GM23338 (cell line): ENCODE data around the gene ALG9. TPM values are rescaled to one million over a fixed set of nuclear protein-coding genes. Genes with fewer than 3 reads are reported as not detected.

Source experiments
- ATAC-seq: fragments of 200-7000 bp; cut with Tn5 transposase; 3 replicates; pipeline ENCODE4 v1.9.1; 2020
- DNase-seq: peaks from one replicate; pipeline ENCODE4 v3.0.0-alpha.2; 2015; ENCODE audit warnings: low spot score
- H2AFZ ChIP-seq: fragments of 200-600 bp; sonication (generic); 2 replicates; pipeline ENCODE4 v1.8.0; 2016; ENCODE audit warnings: antibody characterized with exemption, mild to moderate bottlenecking, moderate library complexity
- H3F3A ChIP-seq: fragments of 200-600 bp; sonication (generic); replicated peaks from 2 replicates; pipeline ENCODE4 v1.8.0; 2017; ENCODE audit warnings: antibody characterized with exemption, mixed run types, low read depth
- H3K27ac ChIP-seq: fragments of 200-600 bp; sonication (generic); 2 replicates; pipeline ENCODE4 v1.6.1; 2016; ENCODE audit warnings: low read depth
- H3K27me3 ChIP-seq: fragments of 200-600 bp; sonication (generic); 2 replicates; pipeline ENCODE4 v1.8.0; 2016; ENCODE audit warnings: mild to moderate bottlenecking, mixed run types, moderate library complexity; ENCODE audit not compliant: insufficient read depth
- H3K36me3 ChIP-seq: fragments of 200-600 bp; sonication (generic); 2 replicates; pipeline ENCODE4 v1.8.0; 2016; ENCODE audit warnings: mild to moderate bottlenecking; ENCODE audit not compliant: insufficient read depth
- H3K4me1 ChIP-seq: fragments of 200-600 bp; sonication (generic); 2 replicates; pipeline ENCODE4 v1.8.0; 2016; ENCODE audit warnings: mild to moderate bottlenecking, moderate library complexity; ENCODE audit not compliant: insufficient read depth
- H3K4me2 ChIP-seq: fragments of 200-600 bp; sonication (generic); 2 replicates; pipeline ENCODE4 v1.7.1; 2017; ENCODE audit warnings: mixed run types
- H3K4me3 ChIP-seq: fragments of 200-600 bp; sonication (generic); 2 replicates; pipeline ENCODE4 v1.6.1; 2016; ENCODE audit warnings: mixed run types
- H3K79me2 ChIP-seq: fragments of 200-600 bp; sonication (generic); replicated peaks from 2 replicates; pipeline ENCODE4 v1.8.0; 2017; ENCODE audit warnings: mild to moderate bottlenecking; ENCODE audit not compliant: insufficient read depth
- H3K9me2 ChIP-seq: fragments of 200-600 bp; sonication (generic); 2 replicates; pipeline ENCODE4 v1.8.0; 2017; ENCODE audit not compliant: insufficient read depth
- H4K20me1 ChIP-seq: fragments of 200-600 bp; sonication (generic); replicated peaks from 2 replicates; pipeline ENCODE4 v1.8.0; 2017; ENCODE audit warnings: mild to moderate bottlenecking; ENCODE audit not compliant: insufficient read depth
- H3K27ac Mint-ChIP-seq: 2 replicates; pipeline ENCODE4 v1.8.0; 2020; ENCODE audit warnings: inconsistent platforms, mild to moderate bottlenecking, moderate library complexity, mixed read lengths
- H3K27me3 Mint-ChIP-seq: 3 replicates; pipeline ENCODE4 v1.8.0; 2022; ENCODE audit warnings: low read depth, mild to moderate bottlenecking, moderate library complexity, mixed read lengths, inconsistent platforms; ENCODE audit not compliant: insufficient read depth, poor library complexity
- H3K36me3 Mint-ChIP-seq: 3 replicates; pipeline ENCODE4 v1.8.0; 2021; ENCODE audit warnings: low read depth, mild to moderate bottlenecking, inconsistent platforms, moderate library complexity, mixed read lengths
- H3K4me1 Mint-ChIP-seq: 3 replicates; pipeline ENCODE4 v1.8.0; 2020; ENCODE audit warnings: mild to moderate bottlenecking, inconsistent platforms, mixed read lengths
- H3K4me3 Mint-ChIP-seq: 3 replicates; pipeline ENCODE4 v1.8.0; 2021; ENCODE audit warnings: moderate library complexity, mild to moderate bottlenecking, inconsistent platforms, mixed read lengths
- H3K9me3 Mint-ChIP-seq: 3 replicates; pipeline ENCODE4 v1.8.0; 2020; ENCODE audit warnings: moderate library complexity, mild to moderate bottlenecking, inconsistent platforms, mixed read lengths
- CREB1 ChIP-seq: fragments of 250-450 bp; sonication (Bioruptor Pico); IDR thresholded peaks from 2 replicates; pipeline ENCODE4 v1.5.0; 2020; ENCODE audit warnings: low read depth, mild to moderate bottlenecking, moderate library complexity
- CTCF ChIP-seq, 2 experiments: fragments of 200-600 bp in 1 of 2; sonication (generic) in 1 of 2; conservative IDR thresholded peaks; 2 replicates each; pipeline versions ENCODE4 v1.5.1 to v1.6.1; 2016 to 2017; ENCODE audit warnings: antibody characterized with exemption in 2 of 2, low read depth in 2 of 2, mild to moderate bottlenecking in 2 of 2, moderate library complexity in 1 of 2
- EZH2 ChIP-seq: fragments of 200-600 bp; sonication (generic); IDR thresholded peaks from one replicate; pipeline ENCODE4 v1.8.0; 2017; ENCODE audit warnings: antibody characterized with exemption, mild to moderate bottlenecking, low read depth; ENCODE audit not compliant: unreplicated experiment
- EZH2phosphoT487 ChIP-seq: fragments of 200-600 bp; sonication (generic); IDR thresholded peaks from one replicate; pipeline ENCODE4 v1.8.1; 2018; ENCODE audit warnings: antibody characterized with exemption; ENCODE audit not compliant: unreplicated experiment
- JUNB ChIP-seq: IDR thresholded peaks from one replicate; pipeline ENCODE4 v1.6.1; 2016; ENCODE audit warnings: antibody characterized with exemption; ENCODE audit not compliant: unreplicated experiment
- POLR2AphosphoS5 ChIP-seq: IDR thresholded peaks from 2 replicates; pipeline ENCODE4 v1.6.1; 2016; ENCODE audit warnings: antibody characterized with exemption, low read depth
- STAT1 ChIP-seq: IDR thresholded peaks from one replicate; pipeline ENCODE4 v1.6.1; 2016; ENCODE audit warnings: antibody characterized with exemption; ENCODE audit not compliant: unreplicated experiment
- ZNF114 ChIP-seq: fragments of 250-450 bp; sonication (Bioruptor Pico); IDR thresholded peaks from 2 replicates; pipeline ENCODE4 v1.5.0; 2020; ENCODE audit warnings: mild to moderate bottlenecking, moderate library complexity
- ZNF462 ChIP-seq: fragments of 250-450 bp; sonication (Bioruptor Pico); IDR thresholded peaks from 2 replicates; pipeline ENCODE4 v1.5.0; 2020; ENCODE audit warnings: mild to moderate bottlenecking, moderate library complexity
- long read RNA-seq: library from polyadenylated mRNA; unstranded; transcript quantifications from one replicate; pipeline ENCODE4 v2.0.0, GENCODE V29; 2020; ENCODE audit not compliant: unreplicated experiment
- polyA plus RNA-seq: library from polyadenylated mRNA; unstranded; fragments of >200 nt; fragmentation: Nextera tagmentation; extraction: Ambion mirVana; gene quantifications from 2 replicates; pipeline ENCODE4 v1.2.1, GENCODE V29; 2016
- total RNA-seq: library from RNA; depleted of rRNA; stranded (reverse); fragments of >200 nt; shearing (Covaris generic); gene quantifications from 2 replicates; pipeline ENCODE4 v1.2.3, GENCODE V29; 2014; rRNA removed

The ALG9 gene
- total RNA-seq (20.2 and 31.1 TPM in 2 replicates), polyA plus RNA-seq (24.8 and 25.4 TPM in 2 replicates)
- long read RNA-seq, transcript ALG9-214 (15 exons, 2,028 nt): major isoform, 14 of 21 reads
- long read RNA-seq, partial matches to known transcripts: 2 of 21 reads
- long read RNA-seq, other reads (novel, unspliced or antisense): 2 of 21 reads

DNA sequence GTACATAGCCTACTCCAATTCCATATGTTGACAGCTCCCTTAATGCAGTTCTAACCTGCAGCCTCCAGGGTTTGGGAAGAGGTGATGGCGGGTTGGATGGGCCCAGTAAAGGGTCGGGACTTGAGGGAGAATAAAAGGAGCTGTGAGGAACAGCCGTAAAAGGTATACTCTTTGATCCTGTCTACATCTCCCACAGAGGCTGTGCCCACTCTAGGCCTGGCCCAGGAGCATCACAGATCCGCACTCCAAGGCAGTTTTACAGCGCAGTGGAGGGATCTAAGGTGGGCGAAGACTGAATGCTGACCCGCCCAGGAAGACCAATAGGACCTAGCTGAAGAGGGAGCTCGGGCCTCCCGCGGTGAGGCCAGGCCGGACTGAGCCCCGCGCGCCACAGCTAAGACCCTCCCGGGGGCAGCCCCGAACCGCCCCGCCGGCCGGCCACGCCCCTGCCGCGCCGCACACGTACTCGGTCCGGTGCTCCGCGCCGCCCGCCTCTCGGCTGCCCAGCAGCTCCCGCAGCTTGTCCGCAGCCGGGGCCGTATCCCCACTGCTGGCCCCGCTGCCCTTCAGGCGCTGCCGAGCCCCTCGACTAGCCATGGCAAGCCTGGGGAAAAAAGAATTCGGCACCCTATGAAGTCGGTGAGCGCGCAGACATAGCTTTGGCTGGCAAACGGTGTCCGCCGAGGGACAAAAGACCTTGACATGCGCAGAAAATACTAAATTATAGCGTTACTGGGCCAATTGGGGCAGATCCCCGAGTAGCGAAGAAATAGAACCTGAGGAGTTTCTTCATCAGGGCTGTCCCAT is at the start of gene ALG9:
Gene ALG9 (minus strand): TSS at position 696 of the 807 bp plus-strand sequence. CDS start 99 bp downstream, at position 597.
- Histone ChIP-seq H4K20me1 (no peaks in the 10 kb centered on the region), H3K4me3 (peak within 1 kb of the TSS; percentile 80), H2AFZ (peak within 1 kb of the TSS; percentile 95), H3K4me2 (peak within 1 kb of the TSS; percentile 79), H3K36me3 (0 out of 2 replicates have a peak, but pooled peaks cover 6% of the 10 kb centered on the region), H3K27ac (peak within 1 kb of the TSS; percentile 57; the same call in 1 of the 2 replicates), H3K27me3 (no peaks in the 10 kb centered on the region), H3K4me1 (peaks cover 12% of the 10 kb centered on the region; the same call in 1 of the 2 replicates), H3F3A (no peaks in the 10 kb centered on the region), H3K9me2 (no peaks in the 10 kb centered on the region), H3K79me2 (no peaks in the 10 kb centered on the region)
- TF ChIP-seq CTCF (conservative IDR thresholded peaks at IDR 0.05; ENCODE audit: low read depth in 2 of 2): peak; percentile 4 to 56; a peak in 2 of 4 replicates
- TF ChIP-seq EZH2: no peak
- 0 out of 2 replicates have a peak, but pooled peaks have one; percentile 54 for TF ChIP-seq POLR2AphosphoS5
- Mint-ChIP-seq H3K27ac (peak within 1 kb of the TSS; percentile 54; the same call in 1 of the 2 replicates), H3K4me1 (peaks cover 11% of the 10 kb centered on the region; the same call in 2 of the 3 replicates), H3K27me3 (peaks cover 6% of the 10 kb centered on the region), H3K36me3 (peaks cover 13% of the 10 kb centered on the region), H3K4me3 (peak within 1 kb of the TSS; percentile 95), H3K9me3 (no peaks in the 10 kb centered on the region)
- ATAC-seq (peak; percentile 94), DNase-seq (peak; percentile 84)

GRCh38 chr11:111920908-111921307 is 49.5 kb upstream of the ALG9 start:
- Histone ChIP-seq H3K9me2 (no peaks in the 10 kb centered on the region), H4K20me1 (no peaks in the 10 kb centered on the region), H3K4me3 (no peak overlapping the region), H3K27me3 (no peaks in the 10 kb centered on the region), H3F3A (peaks cover 3% of the 10 kb centered on the region), H3K4me1 (peaks cover 28% of the 10 kb centered on the region), H3K36me3 (no peaks in the 10 kb centered on the region), H3K27ac (no peak overlapping the region), H2AFZ (no peak overlapping the region), H3K79me2 (no peaks in the 10 kb centered on the region), H3K4me2 (no peak overlapping the region)
- Mint-ChIP-seq H3K27ac (no peak overlapping the region), H3K27me3 (peaks cover 6% of the 10 kb centered on the region), H3K36me3 (no peaks in the 10 kb centered on the region), H3K4me3 (no peak overlapping the region), H3K4me1 (peaks cover 43% of the 10 kb centered on the region), H3K9me3 (peaks cover 3% of the 10 kb centered on the region; the same call in 1 of the 3 replicates)
- TF ChIP-seq ZNF462 (CRISPR knock-in tag) (no peak), EZH2 (no peak), CREB1 (no peak), EZH2phosphoT487 (no peak), STAT1 (no peak), CTCF (conservative IDR thresholded peaks at IDR 0.05; ENCODE audit: low read depth in 2 of 2) (no peak), JUNB (no peak), ZNF114 (no peak)
- no peak for DNase-seq
- ATAC-seq: no peak
